ELR (cell line): ENCODE results near the gene MMP15.

Experiments
- DNase-seq: peaks from one replicate; pipeline ENCODE4 v3.0.0-alpha.2; 2015; ENCODE audit warnings: low read depth

Gene MMP15

DNA sequence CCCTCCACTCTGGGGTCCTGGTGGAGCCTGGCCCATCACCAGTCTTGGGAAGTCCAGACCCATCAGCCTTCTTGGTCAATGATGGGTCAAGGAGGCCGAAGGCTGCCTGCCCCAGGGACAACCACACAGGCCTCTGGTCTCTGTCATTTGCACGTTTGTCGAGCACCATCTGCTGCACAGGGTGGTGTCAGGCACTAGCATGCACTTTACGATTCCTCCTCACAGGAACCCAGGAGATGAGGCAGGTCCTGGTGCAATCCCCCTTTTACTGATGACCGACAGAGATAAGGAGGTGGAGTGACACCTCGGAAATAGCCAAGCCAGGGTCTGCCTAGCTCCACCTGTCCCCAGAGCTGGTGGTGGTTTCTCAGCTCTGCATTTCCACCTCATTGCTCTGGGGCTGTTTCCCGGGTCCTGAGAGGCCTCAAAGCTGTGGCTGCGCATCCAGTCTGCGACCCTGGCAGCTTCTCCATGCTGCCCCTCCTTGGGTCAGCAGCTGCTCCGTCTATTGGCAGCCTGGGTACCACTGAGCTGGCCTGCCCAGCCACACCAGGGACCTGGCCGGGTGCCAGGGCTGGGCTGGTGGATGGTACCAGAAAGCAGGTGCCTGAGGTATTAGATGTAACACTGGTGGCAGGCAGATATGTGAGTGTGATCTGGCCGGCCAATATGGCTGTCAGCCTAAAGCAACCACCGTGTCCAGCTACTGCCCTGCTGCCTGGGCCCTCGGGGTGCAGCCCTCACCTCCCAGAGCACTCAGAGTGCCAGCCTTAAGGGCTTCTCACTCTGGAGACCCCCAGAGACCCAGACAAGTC, 10.0 kb downstream of the MMP15 start:
- no peak for DNase-seq

DNA sequence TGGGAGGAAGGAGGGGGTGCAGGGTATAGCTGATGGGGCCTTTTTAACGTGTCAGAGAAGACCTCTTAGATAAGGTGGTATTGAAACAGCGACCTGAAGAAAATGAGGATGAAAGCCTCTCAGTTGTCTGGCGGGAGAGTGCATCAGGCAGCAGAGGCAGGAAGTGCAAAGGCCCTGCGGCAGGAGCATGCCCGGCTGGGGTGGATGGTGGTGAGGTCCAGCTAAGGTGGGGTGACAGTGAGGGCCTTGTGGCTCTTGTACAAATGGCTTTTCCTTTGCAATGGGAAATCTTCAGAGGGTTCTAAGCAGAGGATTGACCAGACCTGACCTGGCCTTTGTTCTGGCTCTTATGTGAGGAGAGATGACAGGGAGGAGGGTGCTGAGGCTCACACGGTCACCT, 11.4 kb downstream of the MMP15 start:
- no peak for DNase-seq

DNA sequence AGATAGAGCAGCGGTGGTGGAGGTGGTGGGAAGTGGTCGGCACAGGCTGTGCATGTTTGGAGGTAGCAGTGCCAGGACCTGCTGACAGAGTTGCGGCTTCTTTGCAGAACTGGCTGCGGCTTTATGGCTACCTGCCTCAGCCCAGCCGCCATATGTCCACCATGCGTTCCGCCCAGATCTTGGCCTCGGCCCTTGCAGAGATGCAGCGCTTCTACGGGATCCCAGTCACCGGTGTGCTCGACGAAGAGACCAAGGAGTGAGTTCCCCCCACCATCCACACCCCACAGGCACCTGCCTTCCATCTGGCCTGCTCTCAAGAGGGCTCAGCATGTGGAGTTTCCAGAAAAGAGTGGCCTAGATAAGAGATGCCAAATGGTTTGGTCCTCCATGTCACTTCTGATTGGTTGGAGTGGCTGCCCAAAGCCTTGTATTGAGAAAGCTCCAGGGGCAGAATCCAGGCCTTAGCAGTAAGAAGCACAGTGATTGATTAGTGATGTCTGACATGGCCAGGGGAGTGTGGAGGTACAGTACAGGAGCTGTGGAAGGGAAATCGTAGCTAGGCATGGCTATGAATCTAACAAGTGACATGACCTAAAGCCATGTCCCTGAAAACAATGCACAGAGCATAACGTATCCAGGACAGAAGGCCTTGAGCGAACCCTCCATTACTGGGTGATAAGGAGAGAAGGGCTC, 12.0 kb downstream of the MMP15 start:
- DNase-seq = no peak

DNA sequence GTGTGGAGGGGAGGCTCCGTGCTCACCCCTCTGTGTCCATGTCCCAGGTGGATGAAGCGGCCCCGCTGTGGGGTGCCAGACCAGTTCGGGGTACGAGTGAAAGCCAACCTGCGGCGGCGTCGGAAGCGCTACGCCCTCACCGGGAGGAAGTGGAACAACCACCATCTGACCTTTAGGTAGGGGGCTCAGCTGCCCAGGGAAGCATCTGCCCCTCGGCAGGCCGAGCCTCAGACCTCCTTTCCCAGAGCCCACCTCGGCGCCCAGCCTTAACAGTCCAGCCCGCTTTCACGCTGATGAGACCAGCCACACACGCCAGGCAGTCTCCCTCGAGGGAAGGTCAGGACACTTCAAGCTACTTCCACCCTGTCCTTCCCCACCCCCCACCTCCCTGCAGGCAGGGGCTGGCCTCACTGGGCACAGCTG, 12.7 kb downstream of the MMP15 start:
- DNase-seq = no peak

DNA sequence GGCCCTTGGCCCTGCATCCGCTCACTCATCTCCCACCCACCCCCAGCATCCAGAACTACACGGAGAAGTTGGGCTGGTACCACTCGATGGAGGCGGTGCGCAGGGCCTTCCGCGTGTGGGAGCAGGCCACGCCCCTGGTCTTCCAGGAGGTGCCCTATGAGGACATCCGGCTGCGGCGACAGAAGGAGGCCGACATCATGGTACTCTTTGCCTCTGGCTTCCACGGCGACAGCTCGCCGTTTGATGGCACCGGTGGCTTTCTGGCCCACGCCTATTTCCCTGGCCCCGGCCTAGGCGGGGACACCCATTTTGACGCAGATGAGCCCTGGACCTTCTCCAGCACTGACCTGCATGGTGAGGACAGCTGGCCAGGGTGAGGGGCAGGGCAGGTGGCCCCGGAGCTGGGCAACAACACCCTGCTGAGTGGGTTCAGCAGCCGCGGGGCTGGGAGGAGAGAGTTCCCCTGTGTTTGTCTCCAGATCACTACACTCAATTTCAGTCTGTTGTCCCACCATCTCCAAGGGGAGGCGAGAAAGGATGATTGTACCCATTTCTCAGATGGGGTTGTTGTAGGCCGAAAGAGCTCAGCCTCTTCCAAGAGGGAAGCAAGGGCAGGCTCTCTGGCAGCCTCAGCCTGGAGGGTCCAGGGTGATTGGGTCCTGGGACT, 14.4 kb downstream of the MMP15 start:
- no peak for DNase-seq

DNA sequence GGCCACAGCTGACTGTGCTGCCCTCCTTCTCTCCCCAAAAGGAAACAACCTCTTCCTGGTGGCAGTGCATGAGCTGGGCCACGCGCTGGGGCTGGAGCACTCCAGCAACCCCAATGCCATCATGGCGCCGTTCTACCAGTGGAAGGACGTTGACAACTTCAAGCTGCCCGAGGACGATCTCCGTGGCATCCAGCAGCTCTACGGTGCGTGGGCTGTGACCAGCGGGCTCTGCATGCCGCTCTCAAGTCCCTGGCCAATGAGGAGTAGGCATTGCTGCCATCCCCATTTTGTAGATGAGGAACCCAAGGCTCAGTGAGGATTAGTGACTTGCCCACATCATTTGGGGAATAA, 14.9 kb downstream of the MMP15 start:
- DNase-seq = no peak

DNA sequence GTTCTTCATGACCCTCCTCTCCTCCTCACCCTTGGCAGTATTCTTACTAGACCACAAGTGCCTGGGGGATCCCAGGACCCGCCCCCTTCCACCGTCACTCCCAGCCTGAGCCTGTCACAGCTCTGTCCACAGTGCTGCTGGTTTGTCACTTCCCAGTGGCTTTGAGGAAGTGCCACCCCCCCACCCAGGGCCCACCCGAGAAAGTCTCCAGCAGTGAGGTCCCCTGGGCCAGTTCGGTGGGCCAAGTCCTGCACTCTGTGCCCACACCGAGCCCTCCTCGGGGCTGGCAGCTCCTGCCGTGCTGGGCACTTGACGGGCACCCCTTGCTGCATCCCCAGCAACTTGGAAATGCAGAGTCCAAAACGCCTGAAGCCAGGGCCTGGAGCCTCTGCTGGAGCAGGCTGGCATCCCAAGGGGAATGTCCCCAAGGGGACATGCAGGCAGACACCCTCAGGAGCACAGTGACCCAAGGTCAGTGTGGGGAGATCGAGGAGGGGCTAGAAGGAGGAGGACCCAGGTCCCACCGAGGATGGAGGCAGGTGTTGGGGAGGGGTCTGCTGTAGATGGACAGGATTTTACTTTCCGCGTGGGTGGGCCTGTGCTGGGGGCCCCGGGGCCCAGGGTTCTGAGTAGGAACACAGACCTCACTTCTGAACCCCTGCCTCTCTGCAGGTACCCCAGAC, 15.5 kb downstream of the MMP15 start:
- no peak for DNase-seq

DNA sequence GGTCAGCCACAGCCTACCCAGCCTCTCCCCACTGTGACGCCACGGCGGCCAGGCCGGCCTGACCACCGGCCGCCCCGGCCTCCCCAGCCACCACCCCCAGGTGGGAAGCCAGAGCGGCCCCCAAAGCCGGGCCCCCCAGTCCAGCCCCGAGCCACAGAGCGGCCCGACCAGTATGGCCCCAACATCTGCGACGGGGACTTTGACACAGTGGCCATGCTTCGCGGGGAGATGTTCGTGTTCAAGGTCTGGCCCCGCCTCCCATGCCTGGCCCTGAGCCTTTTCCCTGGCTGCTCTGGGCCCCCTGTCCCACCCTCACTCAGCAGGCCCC, 16.0 kb downstream of the MMP15 start:
- DNase-seq = no peak

DNA sequence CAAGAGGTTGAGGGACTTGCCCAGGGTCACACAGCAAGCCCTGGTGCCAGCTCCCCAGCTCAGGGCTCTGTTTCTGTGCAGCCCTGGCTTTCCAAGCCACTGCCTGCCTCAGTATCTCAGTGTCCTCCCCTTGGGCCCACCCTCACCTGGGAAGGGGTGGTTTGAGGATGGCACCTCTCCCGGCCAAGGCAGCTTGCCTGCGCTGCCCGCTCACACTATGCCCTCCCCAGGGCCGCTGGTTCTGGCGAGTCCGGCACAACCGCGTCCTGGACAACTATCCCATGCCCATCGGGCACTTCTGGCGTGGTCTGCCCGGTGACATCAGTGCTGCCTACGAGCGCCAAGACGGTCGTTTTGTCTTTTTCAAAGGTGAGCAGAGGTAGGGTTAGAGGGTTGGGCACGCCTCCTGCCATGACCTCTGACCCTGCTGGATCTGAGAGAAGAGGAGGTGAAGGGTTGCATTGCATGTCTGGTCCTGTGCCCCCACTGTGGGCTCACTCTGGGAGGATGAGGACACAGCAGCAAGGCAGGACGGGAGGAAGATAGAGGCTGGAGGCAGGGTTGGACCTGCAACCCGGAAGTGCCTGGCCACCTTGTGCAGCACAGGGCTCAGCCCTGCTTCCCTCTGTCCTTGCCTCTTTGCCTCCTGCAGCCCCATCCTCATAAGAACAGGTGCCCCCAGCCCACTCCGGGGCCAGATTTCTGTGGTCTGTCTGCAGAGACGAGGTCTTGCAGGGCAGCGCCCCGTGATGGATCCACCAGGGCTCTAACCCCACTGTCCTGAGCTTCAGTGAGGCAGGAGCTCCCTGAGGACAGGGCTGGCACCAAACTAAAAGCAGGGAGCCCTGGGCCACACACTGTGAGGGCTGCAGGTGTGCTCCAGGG, 16.7 kb downstream of the MMP15 start:
- no peak for DNase-seq

DNA sequence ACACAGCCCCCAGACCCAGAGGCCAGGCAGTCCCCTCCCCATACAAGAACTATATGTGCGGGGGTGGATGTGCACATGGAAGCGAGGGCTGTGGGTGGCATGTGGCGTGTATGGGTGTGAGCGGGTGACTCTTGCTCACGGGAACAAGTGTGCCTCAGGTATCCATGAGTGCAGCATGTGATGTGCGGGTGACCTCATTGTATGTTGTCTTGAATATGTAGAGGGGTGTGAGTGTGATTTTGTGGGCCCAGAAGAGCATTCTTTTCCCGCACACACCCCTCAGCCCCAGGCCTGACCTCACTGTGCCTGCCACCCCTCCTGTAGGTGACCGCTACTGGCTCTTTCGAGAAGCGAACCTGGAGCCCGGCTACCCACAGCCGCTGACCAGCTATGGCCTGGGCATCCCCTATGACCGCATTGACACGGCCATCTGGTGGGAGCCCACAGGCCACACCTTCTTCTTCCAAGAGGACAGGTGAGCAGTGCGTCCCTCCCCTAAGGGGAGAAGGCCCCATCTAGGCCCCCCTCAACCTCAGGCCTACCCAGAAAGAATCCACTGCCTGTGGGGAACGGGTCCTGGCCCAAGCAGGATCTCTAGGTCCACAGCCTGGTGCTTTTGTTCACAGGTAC, 17.4 kb downstream of the MMP15 start:
- DNase-seq = no peak

DNA sequence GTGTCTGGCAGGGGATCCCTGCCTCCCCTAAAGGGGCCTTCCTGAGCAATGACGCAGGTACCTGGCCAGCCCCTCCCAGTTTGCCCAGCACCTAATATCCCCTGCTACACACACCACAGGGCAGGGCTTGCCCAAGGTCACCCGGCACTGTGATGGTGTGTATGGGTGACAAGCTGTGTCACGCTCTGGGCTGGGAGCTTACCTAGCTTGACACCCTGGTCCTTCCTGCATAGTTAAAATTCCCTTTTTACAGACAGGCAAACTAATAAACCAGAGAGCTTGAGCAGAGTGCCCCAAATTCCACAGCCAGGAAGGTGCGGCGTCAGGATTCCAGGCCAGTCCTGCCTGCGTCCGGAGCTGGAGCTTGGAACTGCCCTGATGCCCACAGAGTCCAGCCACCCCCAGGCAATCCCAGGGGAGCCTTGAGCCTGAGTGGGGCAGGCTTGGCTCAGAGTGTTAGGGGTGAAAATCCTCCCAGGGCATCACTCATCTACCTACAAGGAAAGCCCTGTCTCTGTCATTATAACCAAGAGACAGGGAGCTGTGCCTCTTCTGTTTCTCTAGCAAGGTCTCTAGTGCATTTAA, 18.1 kb downstream of the MMP15 start:
- no peak for DNase-seq

DNA sequence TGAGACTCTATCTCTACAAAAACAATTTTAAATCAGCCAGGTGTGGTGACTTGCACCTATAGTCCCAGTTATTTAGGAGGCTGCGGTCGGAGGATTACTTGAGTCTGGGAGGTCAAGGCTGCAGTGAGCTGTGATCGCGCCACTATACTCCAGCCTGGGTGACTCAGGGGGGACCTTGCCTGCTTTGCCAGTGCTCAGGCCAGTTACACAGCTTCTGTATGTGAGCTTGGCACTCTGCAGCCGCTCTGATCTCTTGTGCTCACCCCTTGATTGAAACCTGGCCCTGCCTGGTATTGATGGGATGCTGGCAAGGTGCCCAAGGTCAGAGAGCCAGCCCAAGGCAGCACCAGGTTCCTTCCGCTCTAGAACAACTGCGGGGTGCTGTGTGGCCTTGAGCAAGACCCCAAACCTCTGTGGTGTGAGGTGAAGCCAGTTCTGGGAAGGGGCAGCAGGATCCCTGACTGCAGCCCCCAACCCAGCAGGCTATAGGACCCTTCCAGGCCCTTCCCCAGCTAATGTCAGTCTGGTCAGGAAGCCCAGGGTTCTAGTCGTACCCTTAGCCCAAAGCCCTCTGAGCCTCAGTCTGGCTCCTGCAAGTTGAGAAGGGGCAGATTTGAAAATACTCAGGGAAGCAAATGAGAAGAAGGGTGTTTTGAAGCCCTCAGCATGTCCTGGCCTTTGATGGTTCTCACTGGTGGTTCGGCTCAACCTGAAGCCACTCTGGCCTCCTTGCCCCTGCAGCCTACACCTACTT, 18.9 kb downstream of the MMP15 start:
- no peak for DNase-seq

DNA sequence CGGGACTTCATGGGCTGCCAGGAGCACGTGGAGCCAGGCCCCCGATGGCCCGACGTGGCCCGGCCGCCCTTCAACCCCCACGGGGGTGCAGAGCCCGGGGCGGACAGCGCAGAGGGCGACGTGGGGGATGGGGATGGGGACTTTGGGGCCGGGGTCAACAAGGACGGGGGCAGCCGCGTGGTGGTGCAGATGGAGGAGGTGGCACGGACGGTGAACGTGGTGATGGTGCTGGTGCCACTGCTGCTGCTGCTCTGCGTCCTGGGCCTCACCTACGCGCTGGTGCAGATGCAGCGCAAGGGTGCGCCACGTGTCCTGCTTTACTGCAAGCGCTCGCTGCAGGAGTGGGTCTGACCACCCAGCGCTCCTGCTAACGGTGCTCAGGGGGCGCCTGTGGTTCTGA, 19.5 kb downstream of the MMP15 start:
- DNase-seq = no peak

DNA sequence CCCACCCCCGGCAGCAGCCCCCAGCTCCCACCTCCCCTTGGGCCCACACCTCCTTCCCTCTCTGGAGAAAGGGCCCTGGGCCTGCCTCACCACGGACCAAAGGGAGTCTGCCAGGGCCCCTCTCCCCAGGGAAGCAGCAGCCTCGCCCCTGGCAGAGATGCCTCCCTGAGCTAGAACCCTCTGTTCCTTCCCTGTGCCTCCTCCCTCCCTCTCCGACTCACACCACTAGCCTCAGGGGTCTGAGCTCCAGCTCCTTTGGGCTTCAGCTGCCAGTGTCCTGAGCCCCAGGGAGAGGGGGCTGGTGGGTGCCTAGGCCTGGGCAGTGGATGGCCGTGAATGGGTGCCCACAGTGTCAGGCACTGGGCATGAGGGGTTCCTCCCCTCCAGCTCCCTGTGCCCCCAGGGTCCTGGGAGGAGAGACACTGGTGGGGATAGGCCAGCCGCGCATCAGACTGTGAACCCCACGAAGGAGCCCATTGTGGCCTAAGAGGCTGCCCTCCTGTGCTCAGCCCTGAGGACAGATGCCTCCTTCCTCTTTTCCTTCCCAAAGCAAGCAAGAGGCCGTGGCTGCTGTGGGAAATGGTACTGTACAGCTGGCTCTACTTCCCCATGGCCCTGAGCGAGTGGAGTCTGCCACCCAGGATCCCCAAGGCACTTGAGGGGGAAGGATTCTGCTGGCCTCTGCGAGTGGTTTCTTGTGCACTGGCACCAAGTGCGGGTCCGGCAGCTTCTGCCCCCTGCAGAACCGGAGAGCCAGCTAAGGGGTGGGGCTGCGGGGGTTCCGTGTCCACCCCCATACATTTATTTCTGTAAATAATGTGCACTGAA, 20.7 kb downstream of the MMP15 start:
- no peak for DNase-seq

DNA sequence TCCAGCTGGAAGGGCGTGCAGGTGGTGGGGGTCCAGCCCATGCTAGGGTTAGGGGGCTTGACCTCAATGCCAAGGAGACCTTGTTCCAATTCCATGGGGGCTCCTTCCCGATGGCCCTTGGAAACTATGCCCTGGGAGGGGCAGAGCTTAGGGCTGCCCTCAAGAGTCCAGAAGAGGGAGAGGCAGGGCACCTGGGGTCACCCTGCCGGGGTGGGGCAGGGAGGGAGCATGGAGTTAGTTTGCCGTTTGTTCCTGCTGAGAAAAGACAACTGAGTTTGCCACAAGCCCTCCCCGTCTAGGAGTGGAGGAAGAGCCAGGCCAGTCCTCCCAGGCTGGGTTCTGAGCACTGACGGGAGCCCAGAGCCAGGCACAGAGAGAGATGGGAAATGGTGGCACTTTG, 21.4 kb downstream of the MMP15 start:
- DNase-seq = no peak

DNA sequence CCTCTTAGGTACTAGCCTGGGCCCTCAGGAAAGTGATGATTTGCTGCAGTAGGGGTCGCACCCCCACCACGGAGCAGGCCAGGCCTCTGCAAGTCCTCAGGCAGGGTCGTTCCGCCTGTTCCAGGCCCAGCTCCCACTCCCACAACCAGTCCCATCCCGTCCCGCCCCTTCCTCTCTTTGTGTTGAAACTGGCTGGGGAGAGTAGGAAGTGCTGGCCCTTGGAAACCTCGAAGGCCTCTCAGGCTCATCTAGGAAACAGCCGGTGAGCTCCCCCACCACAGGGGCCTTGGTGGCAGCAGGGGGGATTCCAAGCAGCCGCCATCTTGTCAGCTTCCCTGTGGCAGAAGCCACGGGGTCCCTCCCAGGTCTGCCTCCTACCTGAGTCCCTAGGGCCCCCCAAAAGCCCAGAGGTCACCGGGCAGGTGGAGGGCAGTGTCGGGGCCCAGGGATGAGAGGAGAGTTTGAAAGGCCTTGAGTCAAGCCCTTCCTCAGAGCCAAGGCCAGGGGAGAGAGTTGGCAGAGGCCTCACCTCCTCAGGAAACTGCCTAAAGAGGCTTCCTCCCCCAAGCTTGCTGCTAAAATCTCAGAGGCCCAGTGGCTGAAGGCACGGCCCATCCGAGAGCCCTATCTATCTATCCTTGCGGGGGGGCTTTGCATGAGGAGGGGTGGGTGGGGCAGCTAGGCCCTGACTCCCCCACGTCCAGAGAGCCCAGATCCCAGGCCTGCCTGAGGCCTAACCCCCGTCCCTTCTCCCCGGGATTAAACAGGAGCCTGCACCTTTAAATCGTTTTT, 22.2 kb downstream of the MMP15 start:
- no peak for DNase-seq

DNA sequence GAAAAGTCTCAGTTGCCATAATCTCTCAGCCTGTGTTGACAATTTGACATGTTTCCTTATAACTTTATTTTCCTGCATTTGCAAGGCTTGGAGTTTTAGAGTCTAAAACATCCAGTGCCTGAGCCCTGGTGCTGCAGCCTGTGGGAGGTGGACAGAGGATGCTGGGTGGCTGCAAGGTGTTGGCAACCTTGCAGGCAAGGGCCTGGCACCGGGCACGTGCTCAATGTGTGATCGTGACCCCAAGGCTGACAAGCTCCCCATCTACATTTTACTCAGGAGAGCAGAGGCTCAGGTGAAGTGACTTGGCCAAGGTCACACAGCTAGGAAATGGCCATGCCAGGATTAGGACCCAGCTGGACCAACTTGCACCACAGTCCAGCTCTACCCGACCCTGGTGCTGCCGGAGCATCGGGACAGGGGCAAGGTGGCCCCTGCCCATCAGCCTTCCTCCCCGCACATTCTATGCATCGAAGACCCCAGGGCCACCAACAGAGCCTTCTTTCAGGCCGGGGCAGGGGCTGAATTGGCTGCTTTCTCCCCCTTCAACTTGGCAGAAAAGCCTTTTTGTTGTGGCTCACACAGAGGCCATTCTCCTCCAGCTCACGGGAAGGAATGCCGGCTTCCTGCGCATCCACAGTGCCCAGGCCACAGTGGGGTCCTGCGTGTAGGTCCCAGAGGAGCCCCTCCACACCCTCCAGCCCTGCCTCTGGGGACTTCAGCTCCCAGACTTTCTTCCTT, 23.1 kb downstream of the MMP15 start:
- DNase-seq = no peak
